ENCODE measurements around the gene SBF2.
A peak's percentile ranks its signal among the peaks of the same experiment; 100 is the strongest.

Gene SBF2

DNA sequence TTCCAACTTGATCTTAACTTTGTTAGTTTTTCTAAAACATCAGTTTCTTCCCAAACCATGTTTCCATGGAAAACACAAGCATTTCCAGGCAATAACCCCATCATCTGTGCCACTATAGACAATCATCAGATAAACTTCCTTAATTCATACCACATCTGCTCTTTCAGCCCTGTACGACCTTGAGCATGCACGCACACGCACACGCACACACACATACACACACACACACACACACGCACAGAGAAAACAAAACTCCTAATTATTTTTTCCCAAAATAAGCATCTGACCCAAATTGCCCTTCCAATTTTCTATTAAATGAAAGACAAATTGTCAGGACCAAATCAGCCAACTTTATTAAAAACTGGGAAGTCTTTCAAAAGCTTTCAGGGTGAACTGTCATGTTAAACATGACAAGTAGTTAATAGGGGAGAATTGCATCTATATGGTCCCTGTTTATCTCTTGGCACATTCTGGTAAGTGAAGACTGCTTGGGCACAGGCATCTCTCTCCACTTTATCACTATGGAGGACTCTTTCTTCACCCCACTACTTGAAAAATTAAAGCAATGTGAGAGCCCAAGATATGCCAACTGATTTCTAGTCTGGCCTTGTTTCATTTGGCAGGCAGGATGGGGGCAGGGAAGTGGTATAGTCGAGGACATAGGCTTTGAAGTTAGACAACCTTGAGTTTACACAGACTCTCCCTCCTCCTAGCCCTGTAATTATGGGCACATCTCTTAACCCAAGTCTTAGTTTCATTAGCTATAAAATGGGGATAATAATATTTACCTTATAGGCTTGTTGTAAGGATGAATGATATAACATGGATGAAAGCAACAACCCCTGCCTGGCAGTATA is 25.9 kb upstream of the SBF2 start:
- in situ Hi-C loops (cut with HindIII; ENCODE audit: low pct_ligation_motif_present, low pct_unique_long_range_greater_than_20kb, low sequenced_read_pairs), result no loop called here

DNA sequence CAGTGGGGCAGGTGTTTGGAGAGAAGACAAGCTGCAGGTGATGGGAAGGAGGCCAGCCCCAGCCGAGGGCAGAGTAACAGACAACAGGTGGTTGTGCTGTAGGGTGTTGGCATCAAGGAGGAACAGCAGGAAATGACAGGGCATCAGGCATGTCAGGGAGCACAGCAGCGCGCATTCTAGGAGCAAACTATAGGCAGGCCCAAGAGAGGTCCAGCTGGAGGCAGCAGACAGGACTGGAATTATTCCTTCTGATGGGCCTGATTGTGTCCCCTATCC is 24.4 kb upstream of the SBF2 start:
- no peak for DNase-seq
- in situ Hi-C loops (cut with HindIII; ENCODE audit: low pct_ligation_motif_present, low pct_unique_long_range_greater_than_20kb, low sequenced_read_pairs), result no loop called here

More for the DNA sequence above, 25.9 kb upstream of the SBF2 start:
- DNase-seq, result no peak

DNA sequence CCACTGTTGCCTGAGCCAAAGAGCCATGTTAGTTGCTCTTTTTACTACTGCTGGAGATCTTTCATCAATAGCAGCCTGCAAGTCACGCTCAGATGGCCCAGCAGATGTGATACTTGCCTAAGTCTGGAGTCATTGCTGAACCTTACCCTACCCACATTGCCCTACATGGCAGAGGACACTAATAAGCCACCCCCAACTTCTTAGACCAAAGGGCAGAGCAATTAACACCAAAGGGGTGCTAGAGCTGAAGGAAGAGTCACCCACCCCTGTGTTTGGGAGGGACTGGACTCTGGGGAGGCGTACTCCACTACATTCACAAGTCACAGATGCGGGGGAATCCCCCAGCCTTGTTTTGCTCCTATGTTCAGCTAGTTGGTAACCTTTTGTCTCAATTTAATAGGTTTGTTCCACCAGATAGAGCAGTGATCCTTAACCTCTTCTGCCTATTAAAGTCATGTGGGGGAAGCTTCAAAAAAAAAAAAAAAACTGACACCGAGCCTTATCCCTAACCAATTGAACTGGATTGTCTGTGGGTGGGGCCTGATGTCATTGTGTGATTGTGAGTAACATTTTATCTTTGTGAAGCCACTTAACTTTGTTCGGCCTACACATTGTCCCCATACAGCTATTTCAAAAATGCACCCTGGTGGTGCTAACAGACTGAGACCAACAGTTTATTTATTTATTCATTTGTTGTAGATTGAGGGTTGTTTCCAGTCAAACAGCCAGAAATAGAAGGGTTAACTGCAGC is 23.9 kb upstream of the SBF2 start:
- DNase-seq, result no peak
- in situ Hi-C loops (cut with HindIII; ENCODE audit: low pct_ligation_motif_present, low pct_unique_long_range_greater_than_20kb, low sequenced_read_pairs), result no loop called here

DNA sequence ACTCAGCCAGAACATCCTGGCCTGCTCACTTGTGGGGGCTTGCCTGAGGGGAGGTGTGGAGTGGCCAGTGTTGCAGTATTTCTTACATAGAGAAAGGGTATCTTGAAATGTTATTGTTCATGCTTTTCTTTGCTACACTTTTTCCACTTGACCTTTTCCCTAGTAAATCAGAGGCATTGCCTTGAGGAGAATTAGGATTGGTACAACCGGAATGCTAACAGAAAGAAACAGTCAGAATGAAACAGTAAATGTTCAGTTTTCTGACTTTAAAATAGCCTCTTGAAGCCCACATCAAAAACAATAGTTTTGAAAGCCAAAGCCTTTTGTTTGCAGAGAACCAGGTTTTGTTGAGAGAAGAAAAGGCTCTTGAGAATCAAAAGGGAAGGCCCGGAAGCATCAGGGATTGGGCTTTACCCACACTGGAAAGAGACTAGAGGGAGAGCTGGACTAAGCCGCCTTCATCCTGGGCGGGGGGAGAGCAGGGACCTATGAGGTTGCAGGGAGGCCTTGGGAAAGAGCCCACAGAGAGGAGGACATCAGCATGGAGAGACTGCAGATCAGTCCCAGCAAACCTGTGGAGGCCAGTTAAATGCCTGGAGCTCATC is 23.2 kb upstream of the SBF2 start:
- in situ Hi-C loops (cut with HindIII; ENCODE audit: low pct_ligation_motif_present, low pct_unique_long_range_greater_than_20kb, low sequenced_read_pairs), result no loop called here

DNA sequence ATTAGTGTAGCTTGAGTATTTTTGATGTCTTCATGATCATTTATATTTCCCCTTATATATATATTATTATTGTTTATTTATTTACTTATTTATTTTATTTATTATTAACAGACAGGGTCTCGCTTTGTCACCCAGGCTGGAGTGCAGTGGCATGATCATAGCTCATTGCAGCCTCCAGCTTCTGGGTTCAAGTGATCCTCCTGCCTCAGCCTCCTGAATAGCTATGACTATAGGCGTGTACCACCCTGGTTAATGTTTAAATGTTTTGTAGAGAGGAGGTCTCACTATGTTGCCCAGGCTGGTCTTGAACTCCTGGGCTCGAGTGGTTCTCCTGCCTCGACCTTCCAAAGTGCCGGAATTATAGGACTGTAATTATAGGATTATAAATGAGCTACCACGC is 21.1 kb upstream of the SBF2 start:
- DNase-seq, result no peak
- in situ Hi-C loops (cut with HindIII; ENCODE audit: low pct_ligation_motif_present, low pct_unique_long_range_greater_than_20kb, low sequenced_read_pairs), result no loop called here

More for the DNA sequence above, 23.2 kb upstream of the SBF2 start:
- no peak for DNase-seq

DNA sequence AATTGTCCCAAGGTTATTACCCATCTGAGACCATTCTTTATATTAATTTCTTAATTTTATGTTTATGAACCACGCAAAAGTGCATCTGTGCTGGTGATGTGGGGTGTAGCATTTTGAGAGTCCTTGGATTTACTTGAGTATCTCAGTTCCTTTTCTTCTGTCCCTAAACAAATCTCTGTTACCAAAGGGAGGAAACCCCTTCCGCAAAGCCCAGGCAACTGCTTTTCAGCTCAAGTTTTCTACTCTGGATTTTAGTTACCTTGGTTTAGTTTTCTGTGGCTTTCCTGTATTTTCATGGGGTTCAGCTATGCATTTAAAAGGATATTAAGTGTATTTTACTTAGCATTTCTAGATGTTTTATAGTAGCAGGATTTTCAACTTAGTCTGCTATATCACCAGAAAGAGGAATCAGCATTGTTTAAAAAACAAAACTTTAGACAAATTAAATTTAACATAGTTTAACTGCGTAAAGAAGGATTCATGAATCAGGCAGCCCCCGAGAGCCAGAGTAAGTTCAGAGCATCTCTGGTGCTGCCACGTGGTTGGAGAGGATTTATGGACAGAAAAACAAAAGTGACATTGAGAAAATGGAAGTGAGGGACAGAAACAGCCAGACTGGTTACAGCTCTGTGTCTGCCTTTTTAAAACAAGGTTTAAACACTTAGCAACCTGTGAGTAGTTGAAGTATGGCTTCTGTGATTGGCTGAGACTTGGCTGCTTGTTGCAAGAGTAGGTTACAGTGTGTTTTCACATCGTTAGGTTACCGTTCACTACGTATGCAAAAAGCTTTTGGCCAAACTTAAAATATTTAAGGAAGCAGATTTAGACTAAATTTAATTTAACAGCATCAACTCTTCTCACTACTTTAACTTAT is 20.4 kb upstream of the SBF2 start:
- DNase-seq, result peak; percentile 78
- in situ Hi-C loops (cut with HindIII; ENCODE audit: low pct_ligation_motif_present, low pct_unique_long_range_greater_than_20kb, low sequenced_read_pairs), result no loop called here

DNA sequence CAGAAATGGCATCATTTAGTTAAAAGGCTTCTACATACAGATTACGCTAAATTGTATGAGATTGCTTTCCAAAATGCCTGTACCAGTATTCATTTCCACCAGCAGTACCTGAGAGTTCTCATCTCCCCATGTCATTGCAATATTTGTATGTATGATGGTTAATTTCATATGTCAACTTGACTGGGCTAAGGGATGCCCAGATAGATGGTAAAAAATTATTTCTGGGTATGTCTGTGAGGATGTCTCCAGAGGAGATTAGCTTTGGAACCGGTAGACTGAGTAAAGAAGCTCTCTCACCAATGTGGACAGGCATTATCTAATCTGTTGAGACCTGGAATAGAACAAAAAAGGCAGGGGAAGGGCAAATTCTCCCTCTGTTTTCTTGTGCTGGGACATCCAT is 17.8 kb upstream of the SBF2 start:
- no peak for DNase-seq
- in situ Hi-C loops (cut with HindIII; ENCODE audit: low pct_ligation_motif_present, low pct_unique_long_range_greater_than_20kb, low sequenced_read_pairs), result no loop called here

DNA sequence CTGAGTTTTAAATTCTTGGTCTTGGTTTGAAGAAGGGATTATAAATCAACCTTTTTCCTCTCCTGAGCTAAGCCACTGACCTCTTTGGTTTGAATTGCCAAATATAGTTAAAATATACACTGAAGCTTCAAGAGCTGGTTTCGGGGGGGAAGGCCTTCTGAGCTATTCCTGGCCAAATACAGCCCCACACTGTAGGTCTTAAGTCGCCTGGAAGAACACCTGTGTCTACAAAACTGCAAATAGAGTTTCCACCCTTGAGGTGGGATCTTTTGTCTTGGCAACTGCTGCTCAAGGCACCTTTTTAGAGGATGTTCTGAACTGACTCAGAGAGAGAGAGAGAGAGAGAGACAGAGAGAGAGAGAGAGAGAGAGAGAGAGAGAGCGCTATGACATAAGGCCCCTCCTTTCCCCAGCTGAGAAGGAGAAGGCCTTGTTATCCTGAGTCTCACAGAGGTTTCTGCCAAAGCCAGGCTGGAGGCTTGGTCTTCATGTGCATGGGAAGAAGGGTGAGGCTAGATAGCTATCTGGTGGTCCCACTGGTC is 16.4 kb upstream of the SBF2 start:
- in situ Hi-C loops (cut with HindIII; ENCODE audit: low pct_ligation_motif_present, low pct_unique_long_range_greater_than_20kb, low sequenced_read_pairs), result no loop called here
- DNase-seq, result no peak

DNA sequence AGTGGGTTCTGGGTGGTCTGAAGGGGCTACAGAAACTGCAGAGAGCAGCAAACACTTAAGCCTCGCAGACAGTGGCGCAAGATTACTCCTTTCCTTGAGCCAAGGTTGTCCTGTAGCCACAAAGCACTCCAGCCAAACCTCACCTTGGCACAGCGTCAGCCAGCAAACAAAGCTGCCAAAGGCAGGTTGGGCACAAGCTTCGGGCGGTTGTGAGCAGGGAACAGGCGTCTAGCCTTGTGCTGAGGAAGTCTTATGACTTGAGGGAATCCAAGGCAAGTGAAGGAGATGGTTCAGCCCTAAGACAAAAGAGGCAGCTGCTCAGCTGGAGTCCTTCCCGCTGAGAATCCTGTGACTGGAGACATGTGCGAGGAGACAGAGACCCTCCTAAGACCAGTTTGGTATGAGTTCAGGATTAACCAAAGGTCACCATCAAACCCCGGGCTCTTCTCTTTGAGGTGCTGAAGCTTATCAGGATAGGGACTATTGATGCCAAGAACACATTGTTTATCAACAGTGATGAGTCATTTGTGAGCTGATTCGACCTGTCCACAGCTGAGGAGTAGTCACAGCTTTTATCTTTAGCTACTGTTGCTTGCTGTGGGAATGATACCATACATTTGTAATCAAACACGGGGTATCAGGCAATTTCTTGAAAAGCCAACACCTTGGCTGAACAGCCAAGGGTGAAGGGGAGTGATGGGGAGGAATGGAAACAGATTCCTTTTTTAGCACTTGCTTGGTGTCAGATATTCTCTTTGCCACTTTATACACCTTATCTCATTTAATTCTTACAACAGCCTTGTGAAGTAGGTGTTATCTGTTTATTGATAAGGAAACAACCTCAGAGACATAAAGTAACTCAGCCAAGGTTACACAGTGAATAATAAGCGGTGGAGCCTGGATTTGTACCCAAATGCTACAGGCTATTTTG is 15.4 kb upstream of the SBF2 start:
- in situ Hi-C loops (cut with HindIII; ENCODE audit: low pct_ligation_motif_present, low pct_unique_long_range_greater_than_20kb, low sequenced_read_pairs), result no loop called here
- DNase-seq, result no peak

DNA sequence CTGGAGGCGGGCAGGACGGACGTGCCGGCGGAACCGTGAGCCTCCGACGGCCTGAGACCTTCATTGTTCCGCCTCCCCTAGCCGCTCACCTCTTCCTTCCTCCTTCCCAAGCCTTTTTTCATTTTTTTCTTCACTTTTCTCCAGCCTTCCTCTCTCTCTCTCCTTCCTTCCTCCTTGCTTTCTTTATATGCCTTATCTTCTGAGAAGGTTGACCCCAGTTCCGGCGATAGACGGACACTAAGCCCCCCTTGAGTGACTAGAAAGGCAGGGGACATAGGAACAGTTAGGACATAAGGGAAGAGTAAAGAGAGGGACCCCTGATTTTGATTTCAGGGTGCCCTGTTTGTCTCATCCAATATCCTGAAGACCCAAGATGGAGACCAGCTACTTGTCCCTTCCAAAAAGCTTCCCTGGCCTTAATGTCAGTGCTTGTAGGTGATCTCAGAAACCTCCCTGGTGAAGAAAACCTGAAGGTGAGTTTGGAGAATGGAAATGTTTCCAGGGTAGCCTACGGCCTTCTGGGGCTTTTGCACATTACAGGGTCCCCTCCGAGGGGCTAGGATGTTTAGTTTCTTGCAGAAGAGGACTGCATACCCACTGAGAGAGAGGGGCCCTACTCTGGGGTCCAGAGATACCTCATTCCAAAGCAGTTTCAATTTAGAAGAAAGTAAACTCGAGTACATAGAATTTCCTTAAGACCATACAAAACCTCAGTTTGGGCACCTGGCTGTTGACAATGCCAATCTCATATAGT is 14.4 kb upstream of the SBF2 start:
- in situ Hi-C loops (cut with HindIII; ENCODE audit: low pct_ligation_motif_present, low pct_unique_long_range_greater_than_20kb, low sequenced_read_pairs), result no loop called here
- DNase-seq, result no peak

DNA sequence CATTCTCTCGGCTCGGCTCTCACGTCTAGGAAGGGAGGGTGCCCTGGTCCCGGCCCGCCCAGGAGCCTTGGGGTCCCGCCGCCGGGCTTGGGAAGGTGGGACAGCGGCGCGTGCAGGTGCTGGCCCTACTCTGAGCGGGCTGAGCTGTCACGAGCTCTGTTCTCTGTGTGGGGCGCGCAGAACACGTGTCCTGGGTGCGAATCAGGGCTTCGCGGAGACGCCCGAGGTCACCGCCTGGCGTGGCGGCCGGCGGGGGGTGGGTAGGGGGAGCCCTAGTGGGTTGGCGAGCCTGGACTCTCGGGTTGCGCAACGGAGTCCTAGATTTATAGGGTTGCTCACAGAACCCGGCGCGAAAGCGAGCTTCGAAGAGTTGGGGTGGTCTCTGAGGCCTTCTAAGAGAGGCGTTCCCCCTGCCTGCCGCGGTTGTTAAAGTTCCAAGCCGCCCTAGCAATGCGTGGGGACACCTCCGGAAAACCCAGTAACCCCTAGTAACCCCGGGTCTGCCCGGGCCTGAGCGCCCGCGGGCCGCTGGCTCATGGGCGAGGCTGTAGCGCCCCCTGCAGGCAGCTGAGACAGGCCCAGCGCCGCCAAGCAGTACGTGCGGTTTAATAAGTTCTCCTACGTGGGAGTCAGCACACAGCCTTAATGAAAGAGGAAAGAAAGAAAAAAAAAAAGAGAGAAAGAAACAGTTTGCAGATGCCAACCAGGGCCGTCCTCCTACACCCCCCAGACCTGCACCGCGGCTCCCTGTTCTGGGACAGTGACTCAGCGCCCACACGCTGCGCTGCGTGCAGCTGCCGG is 13.6 kb upstream of the SBF2 start:
- DNase-seq, result peak; percentile 84
- in situ Hi-C loops (cut with HindIII; ENCODE audit: low pct_ligation_motif_present, low pct_unique_long_range_greater_than_20kb, low sequenced_read_pairs), result no loop called here

DNA sequence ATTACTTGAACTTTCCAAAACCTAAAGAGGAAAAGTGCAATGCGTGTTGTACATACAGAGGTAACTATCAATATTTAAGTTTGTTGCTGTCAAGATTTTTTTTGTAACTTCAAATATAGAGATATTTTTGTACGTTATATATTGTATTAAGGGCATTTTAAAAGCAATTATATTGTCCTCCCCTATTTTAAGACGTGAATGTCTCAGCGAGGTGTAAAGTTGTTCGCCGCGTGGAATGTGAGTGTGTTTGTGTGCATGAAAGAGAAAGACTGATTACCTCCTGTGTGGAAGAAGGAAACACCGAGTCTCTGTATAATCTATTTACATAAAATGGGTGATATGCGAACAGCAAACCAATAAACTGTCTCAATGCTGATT is 13.0 kb upstream of the SBF2 start:
- in situ Hi-C loops (cut with HindIII; ENCODE audit: low pct_ligation_motif_present, low pct_unique_long_range_greater_than_20kb, low sequenced_read_pairs), result no loop called here
- DNase-seq, result no peak

DNA sequence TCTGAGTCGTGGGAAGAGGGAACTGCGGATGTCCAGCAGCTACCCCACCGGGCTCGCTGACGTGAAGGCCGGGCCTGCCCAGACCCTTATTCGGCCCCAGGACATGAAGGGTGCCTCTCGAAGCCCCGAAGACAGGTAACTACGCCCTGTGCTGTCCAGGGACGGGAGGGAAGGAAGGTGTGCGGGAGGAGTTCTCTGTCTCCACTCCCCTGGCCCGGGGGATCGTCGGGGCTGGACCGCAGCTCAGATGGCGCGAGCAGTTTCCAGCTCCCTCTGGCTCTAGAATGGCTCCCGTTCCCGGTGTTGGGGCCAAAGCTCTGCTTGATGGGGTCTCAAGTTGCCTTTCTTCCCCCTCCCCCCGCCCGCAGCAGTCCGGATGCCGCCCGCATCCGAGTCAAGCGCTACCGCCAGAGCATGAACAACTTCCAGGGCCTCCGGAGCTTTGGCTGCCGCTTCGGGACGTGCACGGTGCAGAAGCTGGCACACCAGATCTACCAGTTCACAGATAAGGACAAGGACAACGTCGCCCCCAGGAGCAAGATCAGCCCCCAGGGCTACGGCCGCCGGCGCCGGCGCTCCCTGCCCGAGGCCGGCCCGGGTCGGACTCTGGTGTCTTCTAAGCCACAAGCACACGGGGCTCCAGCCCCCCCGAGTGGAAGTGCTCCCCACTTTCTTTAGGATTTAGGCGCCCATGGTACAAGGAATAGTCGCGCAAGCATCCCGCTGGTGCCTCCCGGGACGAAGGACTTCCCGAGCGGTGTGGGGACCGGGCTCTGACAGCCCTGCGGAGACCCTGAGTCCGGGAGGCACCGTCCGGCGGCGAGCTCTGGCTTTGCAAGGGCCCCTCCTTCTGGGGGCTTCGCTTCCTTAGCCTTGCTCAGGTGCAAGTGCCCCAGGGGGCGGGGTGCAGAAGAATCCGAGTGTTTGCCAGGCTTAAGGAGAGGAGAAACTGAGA is 12.2 kb upstream of the SBF2 start:
- no peak for DNase-seq
- in situ Hi-C loops (cut with HindIII; ENCODE audit: low pct_ligation_motif_present, low pct_unique_long_range_greater_than_20kb, low sequenced_read_pairs), result no loop called here

DNA sequence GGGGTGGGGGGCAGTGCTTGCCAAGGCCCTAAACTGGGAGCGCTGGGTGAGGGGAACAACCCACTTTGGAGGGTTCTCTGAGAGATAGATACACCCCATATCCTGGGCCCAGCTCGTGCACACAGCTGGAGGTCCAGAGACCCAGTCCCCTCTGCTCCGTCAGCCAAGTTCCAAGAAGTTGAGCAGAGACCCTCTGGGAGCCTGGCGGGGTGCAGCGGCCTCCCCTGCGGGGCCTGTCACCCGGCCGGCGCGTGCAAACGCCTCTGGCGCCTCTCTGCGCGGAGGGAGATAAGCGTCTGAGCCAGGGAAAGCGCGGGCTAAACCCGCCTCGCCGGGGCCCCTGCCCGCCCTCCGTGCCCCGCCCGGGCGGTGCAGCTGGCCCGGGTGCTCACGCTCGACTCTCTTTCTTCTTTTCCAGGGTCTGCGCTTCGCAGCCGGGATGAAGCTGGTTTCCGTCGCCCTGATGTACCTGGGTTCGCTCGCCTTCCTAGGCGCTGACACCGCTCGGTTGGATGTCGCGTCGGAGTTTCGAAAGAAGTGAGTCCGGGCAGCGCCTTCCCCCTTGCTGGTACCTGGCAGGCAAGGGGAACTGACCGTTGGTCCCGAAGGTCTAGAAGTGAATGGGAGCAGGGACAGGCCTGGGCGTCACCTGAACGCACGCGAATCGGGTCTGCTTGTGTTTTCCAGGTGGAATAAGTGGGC is 11.4 kb upstream of the SBF2 start:
- in situ Hi-C loops (cut with HindIII; ENCODE audit: low pct_ligation_motif_present, low pct_unique_long_range_greater_than_20kb, low sequenced_read_pairs), result no loop called here
- DNase-seq, result peak; percentile 37
